HG03060 (cell line): ENCODE measurements around the gene HDGFL3.
A peak's percentile ranks its signal among the peaks of the same experiment; 100 is the strongest.
"Not testable (repeated sequence)": the region's sequence is repeated elsewhere in the genome, so short reads cannot be mapped to it uniquely, and the experiment has no call there.

Experiments
- ATAC-seq: cut with Tn5 transposase; IDR thresholded peaks from one replicate; pipeline ENCODE4 v1.9.1; 2021; ENCODE audit warnings: low read depth, moderate number of reproducible peaks; ENCODE audit not compliant: unreplicated experiment

Gene HDGFL3

DNA sequence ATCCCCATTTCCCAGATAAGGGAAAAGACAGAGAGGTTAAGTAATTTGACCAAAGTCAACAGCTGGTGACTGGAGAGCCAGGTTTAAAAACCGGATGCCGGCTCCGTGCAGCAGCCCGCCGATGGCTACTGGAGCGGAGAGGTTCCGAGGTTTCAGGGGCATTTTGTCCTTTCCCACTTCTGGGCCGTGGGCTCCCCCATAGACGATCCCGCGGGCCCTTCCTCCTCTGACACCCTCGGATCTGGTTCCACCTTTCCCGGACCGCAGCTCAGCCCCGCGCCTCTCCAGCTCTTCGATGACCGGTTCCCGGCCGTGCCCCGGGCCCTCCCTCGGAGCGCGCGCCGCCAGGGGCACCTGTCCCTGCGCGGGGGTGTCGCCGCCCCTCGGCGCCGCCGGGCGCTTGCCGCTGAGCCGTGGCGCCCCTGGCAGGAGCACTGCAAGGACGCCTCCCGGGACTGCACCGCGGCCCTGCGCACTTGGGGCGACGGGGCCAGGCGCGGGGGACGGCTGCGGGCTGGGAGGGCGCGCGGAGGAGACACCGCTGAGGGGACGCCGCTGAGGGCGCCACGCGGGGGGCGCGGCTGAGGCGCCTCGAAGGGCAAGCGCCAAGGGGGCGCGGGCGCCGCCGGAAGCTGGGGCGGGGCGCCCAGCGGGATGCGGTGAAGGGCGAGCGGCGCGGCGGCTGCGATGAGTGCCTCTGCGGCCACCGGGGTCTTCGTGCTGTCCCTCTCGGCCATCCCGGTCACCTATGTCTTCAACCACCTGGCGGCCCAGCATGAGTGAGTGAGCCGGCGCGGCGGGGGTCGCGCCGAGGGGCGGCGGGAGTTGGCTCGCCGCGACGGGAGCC lies 100.4 kb downstream of the HDGFL3 start, which contains the start of gene TM6SF1:
TSS of gene TM6SF1 (plus strand) at position 652 of the 847 bp plus-strand sequence. CDS start at position 688, 36 bp downstream.
- ATAC-seq, result no peak

DNA sequence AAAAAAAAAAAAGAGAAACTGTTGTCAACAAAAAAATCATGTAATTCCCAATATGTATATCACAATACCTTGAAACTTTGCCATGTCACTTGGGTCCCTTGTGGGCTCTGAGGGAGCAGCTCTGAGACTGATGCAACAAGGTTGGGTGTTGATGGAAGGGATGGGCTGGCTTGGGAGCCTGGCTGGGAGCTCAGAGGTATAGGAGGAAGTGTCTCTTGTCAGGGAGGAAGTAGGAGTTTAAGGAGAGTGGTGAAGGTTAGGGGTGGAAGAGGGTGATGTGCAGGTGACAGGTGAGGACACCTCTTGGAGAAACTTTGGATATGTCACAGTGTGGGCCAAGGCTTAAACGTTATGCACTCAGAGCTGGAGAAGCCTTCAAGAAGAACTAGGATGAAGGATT lies 102.2 kb downstream of the HDGFL3 start:
- no peak for ATAC-seq

- no peak for ATAC-seq
These were observed 103.5 kb downstream of the HDGFL3 start for GRCh38 chr15:83104141-83104540.

DNA sequence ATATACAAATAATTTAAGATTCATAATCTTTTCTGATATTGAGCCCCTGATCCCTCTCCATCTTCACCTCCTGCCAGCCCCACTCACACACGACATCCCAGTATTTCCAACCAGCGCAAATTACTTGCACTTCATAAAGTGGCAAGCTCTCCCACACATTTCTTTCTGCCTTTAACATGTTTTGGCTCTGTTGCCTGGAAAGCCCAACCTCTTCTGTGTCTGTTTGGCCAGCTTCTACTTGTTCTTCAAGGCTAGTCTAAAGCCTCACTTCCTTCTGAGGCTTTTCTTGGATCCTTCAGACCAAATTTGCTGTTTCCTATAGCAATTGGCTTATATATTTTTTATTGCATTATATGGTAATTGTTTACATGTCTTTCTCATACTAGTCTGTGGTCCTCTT lies 105.3 kb downstream of the HDGFL3 start:
- no peak for ATAC-seq

DNA sequence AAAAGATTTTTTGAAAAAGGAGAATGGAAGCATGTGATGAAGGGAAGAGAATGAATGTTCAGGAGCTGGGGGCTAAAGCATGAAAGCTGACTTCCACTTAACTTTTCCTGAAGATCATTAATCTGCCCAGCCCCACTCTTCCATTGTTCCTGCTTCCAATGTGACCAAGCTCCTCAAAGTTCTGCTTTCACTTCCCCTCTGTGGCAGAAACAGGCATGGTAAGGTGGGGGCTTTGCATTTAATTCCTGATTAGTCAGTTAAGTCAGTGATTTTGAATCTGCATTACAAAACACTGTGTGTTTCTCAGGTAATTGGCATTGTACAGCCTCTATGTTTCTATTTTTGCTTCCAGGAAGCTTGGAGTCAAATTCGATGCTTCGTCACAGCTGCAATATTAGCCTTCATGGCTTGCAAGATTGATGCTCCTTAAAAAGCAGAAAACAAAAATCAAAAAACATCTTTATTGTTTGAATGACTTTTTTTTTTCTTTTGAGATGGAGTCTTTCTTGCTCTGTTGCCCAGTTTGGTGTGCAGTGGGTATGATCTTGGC lies 107.5 kb downstream of the HDGFL3 start:
- no peak for ATAC-seq

DNA sequence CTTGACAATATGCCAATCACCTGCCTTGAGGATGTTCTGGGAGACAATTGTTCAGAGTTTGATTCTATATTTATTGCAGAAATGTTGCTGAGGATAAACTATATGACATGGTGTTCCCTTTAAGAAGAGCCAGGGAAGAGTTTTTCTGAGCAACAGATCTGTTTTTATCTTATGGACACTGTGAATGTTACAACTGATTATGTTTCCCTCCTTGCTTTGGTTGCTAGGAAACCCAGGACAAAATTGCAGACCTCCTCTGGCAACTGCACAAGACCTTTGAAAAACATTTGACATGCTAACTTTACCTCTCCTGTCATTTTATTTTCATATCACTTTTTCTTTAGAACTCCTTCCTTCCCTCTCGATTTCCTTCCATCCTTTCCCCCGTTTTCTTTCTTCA lies 108.3 kb downstream of the HDGFL3 start:
- no peak for ATAC-seq

GRCh38 chr15:83098079-83098478 lies 109.5 kb downstream of the HDGFL3 start:
- ATAC-seq, result no peak

DNA sequence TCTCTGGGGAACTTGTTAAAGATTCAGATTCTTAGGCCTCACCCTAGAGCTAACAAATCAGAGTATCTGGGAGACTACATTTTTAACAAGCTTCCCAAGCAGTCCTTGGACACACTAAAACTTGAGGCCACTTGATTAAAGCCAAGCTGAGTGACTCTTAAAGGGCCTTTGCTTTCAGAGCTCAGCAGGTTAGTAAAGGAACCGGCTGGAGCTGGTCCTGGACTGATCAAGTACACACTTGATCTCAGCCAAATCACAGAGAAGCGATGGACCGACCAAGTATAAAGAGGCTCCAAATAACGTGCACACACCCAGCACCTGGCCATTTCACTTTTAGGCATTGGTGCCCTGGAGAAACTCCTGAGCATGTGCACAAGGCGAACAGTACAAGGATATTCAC lies 113.0 kb downstream of the HDGFL3 start:
- ATAC-seq, result no peak

GRCh38 chr15:83092309-83092976 lies 115.2 kb downstream of the HDGFL3 start:
- ATAC-seq, result no peak

- not testable (repeated sequence) for ATAC-seq
These were observed 115.7 kb downstream of the HDGFL3 start for GRCh38 chr15:83091965-83092308.

DNA sequence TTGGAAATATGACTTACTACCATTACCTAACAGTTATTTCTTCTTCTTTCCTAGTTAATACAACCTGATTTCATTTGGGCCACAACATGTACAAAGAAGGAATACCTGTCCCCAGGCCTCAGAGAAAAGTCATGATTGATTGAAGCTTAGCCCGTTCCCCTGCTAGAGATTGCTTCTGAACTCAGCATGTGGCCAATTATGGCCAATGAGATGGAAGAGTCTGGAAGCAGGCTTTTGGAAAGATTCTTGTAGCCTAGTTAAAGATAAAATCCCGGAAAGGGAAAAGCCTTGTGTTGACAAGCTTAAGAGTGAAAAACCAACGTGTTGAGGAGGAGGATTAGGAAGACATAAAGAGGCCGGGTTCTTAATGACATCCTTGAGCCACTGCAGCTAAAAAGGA lies 117.2 kb downstream of the HDGFL3 start:
- ATAC-seq, result no peak

DNA sequence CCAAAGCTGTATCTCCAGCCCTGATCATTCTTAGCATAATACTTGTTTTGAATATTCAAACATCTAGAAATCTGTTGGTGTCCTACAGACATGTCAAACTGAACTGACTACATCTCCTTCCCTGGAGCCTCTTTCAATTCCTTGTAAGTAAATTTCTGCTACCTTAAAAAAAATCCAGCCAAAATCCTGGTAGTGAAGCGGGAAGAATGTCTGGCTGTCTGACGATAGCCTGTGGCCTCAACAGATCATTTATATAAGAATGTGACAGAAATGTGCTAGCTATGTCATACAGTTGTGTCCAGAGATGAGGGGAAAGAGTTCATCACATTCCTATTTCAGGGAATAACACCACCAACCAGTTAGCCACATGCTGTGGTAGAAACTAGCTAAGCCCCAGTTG lies 118.7 kb downstream of the HDGFL3 start:
- ATAC-seq, result no peak

GRCh38 chr15:83087576-83087975 lies 120.0 kb downstream of the HDGFL3 start:
- ATAC-seq, result no peak

DNA sequence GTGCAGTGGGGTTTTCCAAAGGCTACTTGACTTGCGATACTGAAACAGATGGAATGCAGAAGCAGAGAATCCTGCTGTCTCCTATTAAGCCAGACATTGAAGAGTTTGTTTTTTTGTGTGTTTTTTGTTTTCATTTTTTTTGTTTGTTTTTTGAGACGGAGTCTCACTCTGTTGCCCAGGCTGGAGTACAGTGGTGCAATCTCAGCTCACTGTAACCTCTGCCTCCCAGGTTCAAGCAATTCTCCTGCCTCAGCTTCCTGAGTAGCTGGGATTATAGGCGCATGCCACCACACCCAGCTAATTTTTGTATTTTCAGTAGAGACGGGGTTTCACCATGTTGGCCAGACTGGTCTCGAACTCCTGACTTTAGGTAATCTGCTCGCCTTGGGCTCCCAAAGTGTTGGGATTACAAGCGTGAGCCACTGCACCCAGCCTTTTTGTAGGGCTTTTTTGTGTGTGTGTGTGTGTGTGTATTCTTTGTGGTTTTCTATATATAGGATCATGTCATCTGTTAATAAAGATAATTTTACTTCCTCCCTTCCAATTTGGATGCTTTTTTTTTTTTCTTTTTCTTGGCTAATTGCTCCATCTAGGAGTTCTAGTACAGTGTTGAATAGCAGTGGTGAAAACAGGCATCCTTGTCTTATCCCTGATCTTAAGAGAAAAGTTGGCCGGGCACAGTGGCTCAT lies 121.6 kb downstream of the HDGFL3 start:
- not testable (repeated sequence) for ATAC-seq

DNA sequence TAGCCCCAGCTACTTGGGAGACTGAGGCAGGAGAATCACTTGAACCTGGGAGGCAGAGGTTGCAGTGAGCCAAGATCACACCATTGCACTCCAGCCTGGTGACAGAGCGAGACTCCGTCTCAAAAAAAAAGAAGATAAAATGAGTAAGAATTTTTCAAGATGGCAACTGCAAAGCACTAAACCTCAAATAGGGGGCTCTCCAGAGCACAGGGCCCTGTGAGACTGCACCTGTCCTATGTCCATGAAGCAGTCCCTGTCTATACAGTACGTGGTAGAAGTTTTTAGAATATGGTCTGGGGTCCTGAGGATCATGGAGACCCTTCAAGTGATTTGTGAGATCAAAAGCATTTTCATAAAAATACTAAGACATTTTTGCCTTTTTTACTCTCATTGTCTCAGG lies 122.2 kb downstream of the HDGFL3 start:
- ATAC-seq, result not testable (repeated sequence)

DNA sequence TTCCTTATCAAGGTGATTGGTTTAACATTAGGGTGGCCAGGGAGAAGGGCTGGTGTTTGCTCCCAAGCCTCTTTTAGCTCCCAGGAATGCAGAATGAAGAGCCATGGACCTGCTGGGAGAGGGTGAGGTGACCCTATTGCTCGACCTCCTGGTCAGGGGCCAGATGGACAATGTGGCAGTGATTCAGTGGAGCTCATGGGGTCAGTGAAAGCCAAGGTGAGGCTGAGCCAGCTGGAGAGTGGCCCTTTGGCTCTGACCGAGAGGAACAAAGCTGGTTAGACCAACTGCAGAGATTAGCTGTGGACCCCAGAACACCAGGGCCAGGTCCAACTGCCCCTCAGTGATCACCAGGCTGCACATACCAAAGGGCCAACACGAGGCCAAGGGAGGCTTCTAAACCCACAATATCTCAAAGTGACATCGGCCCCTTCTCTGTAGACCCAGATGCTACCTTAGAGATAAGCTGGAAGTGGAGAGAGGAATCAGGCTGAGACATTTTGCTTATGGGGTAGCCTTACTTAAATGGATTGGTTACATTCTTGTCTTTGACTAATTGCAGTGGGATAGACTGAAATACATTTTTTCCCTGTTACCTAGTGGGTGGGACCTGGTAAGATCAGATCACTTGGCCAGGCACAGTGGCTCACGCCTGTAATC lies 124.8 kb downstream of the HDGFL3 start:
- no peak for ATAC-seq

GRCh38 chr15:83081256-83082014 lies 126.2 kb downstream of the HDGFL3 start:
- peak; percentile 37 for ATAC-seq

DNA sequence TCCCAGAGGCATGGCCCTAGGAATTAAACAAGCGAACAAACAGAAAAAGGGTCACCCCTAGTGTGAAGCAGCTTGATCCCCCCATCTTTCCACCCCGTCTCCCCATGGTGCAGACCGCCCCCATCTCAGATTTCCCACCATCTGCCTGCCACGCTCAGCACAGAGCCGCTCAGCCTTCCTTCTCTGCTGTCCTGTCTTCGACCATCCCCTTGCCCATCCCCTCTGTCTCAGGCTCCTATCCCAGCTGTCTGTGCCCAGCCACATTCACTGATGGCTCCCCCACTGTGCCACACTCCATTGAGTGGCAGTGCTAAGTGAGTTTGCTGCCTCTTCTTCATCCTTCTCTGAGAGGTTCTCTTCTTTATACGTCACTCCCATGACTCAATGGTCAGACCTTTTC lies 128.9 kb downstream of the HDGFL3 start:
- ATAC-seq, result no peak
